ENCODE results near the gene XRCC4. TPM values are rescaled to one million over a fixed set of nuclear protein-coding genes. Genes with fewer than 3 reads are reported as not detected.
A peak's percentile ranks its signal among the peaks of the same experiment; 100 is the strongest.

Gene XRCC4
- total RNA-seq, 1 donor from 2014 or later: 10.2 TPM

GRCh38 chr5:83283761-83284160 lies 206.4 kb downstream of the XRCC4 start:
- H3K9me3 Mint-ChIP-seq: peaks cover 3% of the 10 kb centered on the region
- intact Hi-C loops (cut with micrococcal nuclease): no loop called here
- H3K4me1 Mint-ChIP-seq (ENCODE audit: low read depth): no peaks in the 10 kb centered on the region
- H3K27me3 Mint-ChIP-seq (ENCODE audit: insufficient read depth): peaks cover 3% of the 10 kb centered on the region
- no peaks in the 10 kb centered on the region for H3K36me3 Mint-ChIP-seq (ENCODE audit: low read depth)
- no peak overlapping the region for H3K4me3 Mint-ChIP-seq
- no peak for DNase-seq (ENCODE audit: low spot score)
- no peak overlapping the region for H3K27ac Mint-ChIP-seq

GRCh38 chr5:83285661-83286398 lies 208.5 kb downstream of the XRCC4 start:
- intact Hi-C loops (cut with micrococcal nuclease): no loop called here
- no peak for DNase-seq (ENCODE audit: low spot score)
- Mint-ChIP-seq H3K4me1 (ENCODE audit: low read depth) (no peaks in the 10 kb centered on the region), H3K4me3 (no peak overlapping the region), H3K27me3 (ENCODE audit: insufficient read depth) (peaks cover 3% of the 10 kb centered on the region), H3K9me3 (peaks cover 3% of the 10 kb centered on the region), H3K27ac (no peak overlapping the region), H3K36me3 (ENCODE audit: low read depth) (no peaks in the 10 kb centered on the region)

- no peaks in the 10 kb centered on the region for H3K27me3 Mint-ChIP-seq (ENCODE audit: insufficient read depth)
- H3K27ac Mint-ChIP-seq: no peak overlapping the region
- intact Hi-C loops (cut with micrococcal nuclease): no loop called here
- H3K36me3 Mint-ChIP-seq (ENCODE audit: low read depth): no peaks in the 10 kb centered on the region
- peaks cover 1% of the 10 kb centered on the region for H3K9me3 Mint-ChIP-seq
- H3K4me3 Mint-ChIP-seq: no peak overlapping the region
- no peaks in the 10 kb centered on the region for H3K4me1 Mint-ChIP-seq (ENCODE audit: low read depth)
- DNase-seq (ENCODE audit: low spot score): no peak
These were observed 216.9 kb downstream of the XRCC4 start for GRCh38 chr5:83294246-83294645.

GRCh38 chr5:83299353-83299752 lies 222.0 kb downstream of the XRCC4 start:
- peaks cover 17% of the 10 kb centered on the region for H3K9me3 Mint-ChIP-seq
- H3K27ac Mint-ChIP-seq: no peak overlapping the region
- no peaks in the 10 kb centered on the region for H3K36me3 Mint-ChIP-seq (ENCODE audit: low read depth)
- H3K27me3 Mint-ChIP-seq (ENCODE audit: insufficient read depth): no peaks in the 10 kb centered on the region
- no peak overlapping the region for H3K4me3 Mint-ChIP-seq
- intact Hi-C loops (cut with micrococcal nuclease): no loop called here
- H3K4me1 Mint-ChIP-seq (ENCODE audit: low read depth): no peaks in the 10 kb centered on the region
- DNase-seq (ENCODE audit: low spot score): no peak

- DNase-seq (ENCODE audit: low spot score): peak; percentile 0
- H3K4me1 Mint-ChIP-seq (ENCODE audit: low read depth): peaks cover 6% of the 10 kb centered on the region
These were observed 229.4 kb downstream of the XRCC4 start for GRCh38 chr5:83306572-83307241.

GRCh38 chr5:83312663-83313062 lies 235.3 kb downstream of the XRCC4 start:
- H3K4me1 Mint-ChIP-seq (ENCODE audit: low read depth): no peaks in the 10 kb centered on the region
- H3K27ac Mint-ChIP-seq: no peak overlapping the region
- no peak overlapping the region for H3K4me3 Mint-ChIP-seq
- DNase-seq (ENCODE audit: low spot score): no peak
- no peaks in the 10 kb centered on the region for H3K27me3 Mint-ChIP-seq (ENCODE audit: insufficient read depth)
- H3K36me3 Mint-ChIP-seq (ENCODE audit: low read depth): no peaks in the 10 kb centered on the region
- intact Hi-C loops (cut with micrococcal nuclease): no loop called here
- H3K9me3 Mint-ChIP-seq: peaks cover 5% of the 10 kb centered on the region

More at GRCh38 chr5:83306572-83307241, 229.4 kb downstream of the XRCC4 start:
- Mint-ChIP-seq H3K27ac (peak overlapping the region; percentile 66), H3K27me3 (ENCODE audit: insufficient read depth) (no peaks in the 10 kb centered on the region), H3K9me3 (no peaks in the 10 kb centered on the region), H3K36me3 (ENCODE audit: low read depth) (no peaks in the 10 kb centered on the region), H3K4me3 (no peak overlapping the region)
- intact Hi-C loops (cut with micrococcal nuclease): no loop called here

- intact Hi-C loops (cut with micrococcal nuclease): no loop called here
- Mint-ChIP-seq H3K27ac (no peak overlapping the region), H3K4me1 (ENCODE audit: low read depth) (no peaks in the 10 kb centered on the region), H3K36me3 (ENCODE audit: low read depth) (no peaks in the 10 kb centered on the region), H3K9me3 (peaks cover 5% of the 10 kb centered on the region), H3K27me3 (ENCODE audit: insufficient read depth) (no peaks in the 10 kb centered on the region), H3K4me3 (no peak overlapping the region)
- no peak for DNase-seq (ENCODE audit: low spot score)
These were observed 236.1 kb downstream of the XRCC4 start for GRCh38 chr5:83313436-83313835.

GRCh38 chr5:83321483-83322055 lies 244.2 kb downstream of the XRCC4 start:
- Mint-ChIP-seq H3K36me3 (ENCODE audit: low read depth) (no peaks in the 10 kb centered on the region), H3K27me3 (ENCODE audit: insufficient read depth) (no peaks in the 10 kb centered on the region), H3K4me1 (ENCODE audit: low read depth) (no peaks in the 10 kb centered on the region), H3K4me3 (no peak overlapping the region), H3K27ac (no peak overlapping the region), H3K9me3 (no peaks in the 10 kb centered on the region)
- intact Hi-C loops (cut with micrococcal nuclease): no loop called here
- DNase-seq (ENCODE audit: low spot score): no peak

- intact Hi-C loops (cut with micrococcal nuclease): no loop called here
- no peaks in the 10 kb centered on the region for H3K36me3 Mint-ChIP-seq (ENCODE audit: low read depth)
- H3K4me1 Mint-ChIP-seq (ENCODE audit: low read depth): no peaks in the 10 kb centered on the region
- H3K27ac Mint-ChIP-seq: no peak overlapping the region
- no peaks in the 10 kb centered on the region for H3K9me3 Mint-ChIP-seq
- DNase-seq (ENCODE audit: low spot score): no peak
- H3K4me3 Mint-ChIP-seq: no peak overlapping the region
- no peaks in the 10 kb centered on the region for H3K27me3 Mint-ChIP-seq (ENCODE audit: insufficient read depth)
These were observed 245.1 kb downstream of the XRCC4 start for GRCh38 chr5:83322273-83322924.

- H3K4me1 Mint-ChIP-seq (ENCODE audit: low read depth): no peaks in the 10 kb centered on the region
- no peaks in the 10 kb centered on the region for H3K36me3 Mint-ChIP-seq (ENCODE audit: low read depth)
- H3K27ac Mint-ChIP-seq: no peak overlapping the region
- intact Hi-C loops (cut with micrococcal nuclease): no loop called here
- DNase-seq (ENCODE audit: low spot score): no peak
- H3K9me3 Mint-ChIP-seq: no peaks in the 10 kb centered on the region
- H3K4me3 Mint-ChIP-seq: no peak overlapping the region
- H3K27me3 Mint-ChIP-seq (ENCODE audit: insufficient read depth): no peaks in the 10 kb centered on the region
These were observed 246.3 kb downstream of the XRCC4 start for GRCh38 chr5:83323557-83324180.

- intact Hi-C loops (cut with micrococcal nuclease): no loop called here
These were observed 254.5 kb downstream of the XRCC4 start for GRCh38 chr5:83331842-83332241.

GRCh38 chr5:83337453-83338035 lies 260.2 kb downstream of the XRCC4 start:
- intact Hi-C loops (cut with micrococcal nuclease): no loop called here
- Mint-ChIP-seq H3K36me3 (ENCODE audit: low read depth) (peaks cover 2% of the 10 kb centered on the region), H3K27ac (no peak overlapping the region), H3K9me3 (peaks cover 3% of the 10 kb centered on the region), H3K27me3 (ENCODE audit: insufficient read depth) (no peaks in the 10 kb centered on the region), H3K4me1 (ENCODE audit: low read depth) (peaks cover 22% of the 10 kb centered on the region), H3K4me3 (no peak overlapping the region)
- DNase-seq (ENCODE audit: low spot score): no peak

More at GRCh38 chr5:83331842-83332241, 254.5 kb downstream of the XRCC4 start:
- H3K4me3 Mint-ChIP-seq: no peak overlapping the region
- no peaks in the 10 kb centered on the region for H3K27me3 Mint-ChIP-seq (ENCODE audit: insufficient read depth)
- H3K27ac Mint-ChIP-seq: no peak overlapping the region
- H3K36me3 Mint-ChIP-seq (ENCODE audit: low read depth): no peaks in the 10 kb centered on the region
- no peaks in the 10 kb centered on the region for H3K9me3 Mint-ChIP-seq
- H3K4me1 Mint-ChIP-seq (ENCODE audit: low read depth): no peaks in the 10 kb centered on the region
- no peak for DNase-seq (ENCODE audit: low spot score)
